Hair follicle dermal papilla cell (primary cell): ENCODE measurements around the gene ZNF280D. TPM values are rescaled to one million over a fixed set of nuclear protein-coding genes. Genes with fewer than 3 reads are reported as not detected.

Source experiments
- small RNA-seq: library from RNA; depleted of rRNA; stranded (forward); fragments of <200 nt; gene quantifications from one replicate; pipeline ENCODE3, GENCODE V24; 2012
- total RNA-seq: library from RNA; depleted of rRNA; stranded (reverse); fragments of >200 nt; gene quantifications from 2 replicates; pipeline ENCODE4 v1.2.3, GENCODE V29; 2012

The ZNF280D gene
- total RNA-seq: 45.3 and 61.2 TPM in 2 replicates

GRCh38 chr15:56733136-56734012, at the start of gene ZNF280D:
Gene ZNF280D (minus strand): TSS chr15:56733509. CDS start chr15:56707109, 26,400 bp downstream.

Small RNAs within 50 kb of the gene (small RNA-seq; reads per million reads assigned to genes)
- not detected for gene RF00019

Other genes with a start within 250 kb of the ZNF280D start
- gene TCF12, start 185.1 kb upstream of the ZNF280D start, total RNA-seq: 118 and 141 TPM in 2 replicates